Measurements from ENCODE around the gene JPT1.
A peak's percentile ranks its signal among the peaks of the same experiment; 100 is the strongest.
"Not testable (repeated sequence)": the region's sequence is repeated elsewhere in the genome, so short reads cannot be mapped to it uniquely, and the experiment has no call there.

Gene JPT1

GRCh38 chr17:75154195-75155106 is at the start of gene JPT1:
TSS of gene JPT1 (minus strand) at chr17:75154512. CDS start at chr17:75154397, 115 bp downstream.
- peak; percentile 97 for DNase-seq

GRCh38 chr17:75199886-75200618 is 45.7 kb upstream of the JPT1 start:
- no peak for DNase-seq

GRCh38 chr17:75194879-75195278 is 40.6 kb upstream of the JPT1 start:
- no peak for DNase-seq

- no peak for DNase-seq
Measured at GRCh38 chr17:75191584-75191983, 37.3 kb upstream of the JPT1 start.

- DNase-seq = no peak
Measured at GRCh38 chr17:75188614-75189013, 34.3 kb upstream of the JPT1 start.

GRCh38 chr17:75183999-75184884 is 29.9 kb upstream of the JPT1 start:
- DNase-seq = no peak

- DNase-seq = peak; percentile 96
Measured at GRCh38 chr17:75182569-75183436, 28.5 kb upstream of the JPT1 start, which contains the start of gene SUMO2. TSS of gene SUMO2 (minus strand) at chr17:75182959. CDS start at chr17:75182834, 125 bp downstream.

GRCh38 chr17:75182319-75182568 is 27.9 kb upstream of the JPT1 start:
- DNase-seq = no peak

- peak; percentile 46 for DNase-seq
Measured at GRCh38 chr17:75181608-75182318, 27.5 kb upstream of the JPT1 start.

- DNase-seq = no peak
Measured at GRCh38 chr17:75181110-75181509, 26.8 kb upstream of the JPT1 start.

- DNase-seq = no peak
Measured at GRCh38 chr17:75178453-75178852, 24.1 kb upstream of the JPT1 start.

- DNase-seq = no peak
Measured at GRCh38 chr17:75176625-75177024, 22.3 kb upstream of the JPT1 start.

- DNase-seq = no peak
Measured at GRCh38 chr17:75174996-75175395, 20.7 kb upstream of the JPT1 start.

GRCh38 chr17:75173526-75173925 is 19.2 kb upstream of the JPT1 start:
- DNase-seq = no peak

- DNase-seq = no peak
Measured at GRCh38 chr17:75168998-75169397, 14.7 kb upstream of the JPT1 start.

GRCh38 chr17:75164606-75165005 is 10.3 kb upstream of the JPT1 start:
- DNase-seq = not testable (repeated sequence)

GRCh38 chr17:75163074-75163473 is 8.8 kb upstream of the JPT1 start:
- DNase-seq = no peak

GRCh38 chr17:75160211-75160610 is 5.9 kb upstream of the JPT1 start:
- no peak for DNase-seq

- DNase-seq = no peak
Measured at GRCh38 chr17:75159196-75160031, 5.1 kb upstream of the JPT1 start.

- DNase-seq = not testable (repeated sequence)
Measured at GRCh38 chr17:75158480-75158879, 4.2 kb upstream of the JPT1 start.

Data from activated naive CD4-positive, alpha-beta T cell treated with anti-CD3 and anti-CD28 coated beads, Interleukin-2, amount 50 U/mL, for 16 hours (primary cell).